HepG2 (cell line): ENCODE results near the gene EFNA2. TPM values are rescaled to one million over a fixed set of nuclear protein-coding genes. Genes with fewer than 3 reads are reported as not detected.
A peak's percentile ranks its signal among the peaks of the same experiment; 100 is the strongest.

Experiments
- ATAC-seq: fragments of 200-7000 bp; cut with Tn5 transposase; 3 replicates; pipeline ENCODE4 v1.9.1; 2020; ENCODE audit warnings: mild to moderate bottlenecking, moderate library complexity
- BruUV-seq: library from RNA; stranded (reverse); fragments of 400-500 nt; replicated peaks from 2 replicates; lab custom pipeline; 2021; lab: Mats Ljungman, UMichigan
- CTCF ChIA-PET: fragments of 300-600 bp; formaldehyde crosslinking; extraction: SDS; loops from one replicate; lab custom pipeline; 2021; ENCODE audit warnings: low total read pairs, inconsistent platforms, low intra/inter-chr PET ratio; lab: Yijun Ruan, JAX
- POLR2A ChIA-PET: fragments of 350-600 bp; sonication (Branson Sonifier 250); formaldehyde crosslinking; loops from one replicate; lab custom pipeline; 2020; ENCODE audit warnings: antibody characterized with exemption, inconsistent platforms; lab: Yijun Ruan, JAX
- DNase-seq: peaks from one replicate; pipeline ENCODE4 v3.0.0-alpha.2; 2015; ENCODE audit warnings: low spot score
- FAIRE-seq: peaks from 3 replicates; lab custom pipeline; 2011; peaks lifted over from hg19 to GRCh38; lab: Jason Lieb, UNC
- H2AFZ ChIP-seq: one replicate; pipeline ENCODE4 v1.6.1; 2011; ENCODE audit warnings: low read length, inconsistent platforms
- H3K27ac ChIP-seq: fragments of 300-600 bp; 3 replicates; pipeline ENCODE4 v1.8.0; 2011; ENCODE audit warnings: mixed run types, mild to moderate bottlenecking, mixed read lengths, low read length, inconsistent platforms; ENCODE audit not compliant: insufficient read depth; ENCODE audit errors: extremely low read length
- H3K27me3 ChIP-seq, 2 experiments: fragments of 200-600 bp in 1 of 2; 2 replicates in 1 of 2; 3 replicates in 1 of 2; pipeline versions ENCODE4 v1.6.0 to v1.8.0; 2011; ENCODE audit warnings: low read length in 2 of 2, mild to moderate bottlenecking in 2 of 2, moderate library complexity in 2 of 2, inconsistent platforms in 1 of 2; ENCODE audit not compliant: insufficient read depth in 2 of 2, control insufficient read depth in 1 of 2
- H3K36me3 ChIP-seq, 2 experiments: fragments of 200-600 bp in 1 of 2; replicated peaks in 1 of 2; 2 replicates in 1 of 2; 3 replicates in 1 of 2; pipeline versions ENCODE4 v1.5.1 to v1.8.0; 2011; ENCODE audit warnings: low read length in 2 of 2, inconsistent platforms in 1 of 2; ENCODE audit not compliant: insufficient read depth in 2 of 2, control insufficient read depth in 1 of 2
- H3K4me1 ChIP-seq: 2 replicates; pipeline ENCODE4 v1.5.1; 2012; ENCODE audit warnings: low read length, inconsistent platforms; ENCODE audit not compliant: insufficient read depth
- H3K4me2 ChIP-seq: 2 replicates; pipeline ENCODE4 v1.6.0; 2011; ENCODE audit warnings: low read depth, low read length, inconsistent platforms
- H3K4me3 ChIP-seq, 3 experiments: fragments of 200-600 bp in 1 of 3; sonication (generic), shearing (Covaris generic) in 1 of 3; replicated peaks in 1 of 3; 2 replicates each; pipeline ENCODE4 v1.5.1; 2011 to 2016; ENCODE audit warnings: low read length in 3 of 3, inconsistent platforms in 2 of 3, low read depth in 2 of 3, mild to moderate bottlenecking in 2 of 3, control low read depth in 1 of 3, mixed read lengths in 1 of 3; ENCODE audit not compliant: insufficient read depth in 1 of 3
- H3K79me2 ChIP-seq: one replicate; pipeline ENCODE4 v1.6.1; 2011; ENCODE audit warnings: low read length, inconsistent platforms; ENCODE audit not compliant: insufficient read depth
- H3K9ac ChIP-seq: 2 replicates; pipeline ENCODE4 v1.6.0; 2011; ENCODE audit warnings: mild to moderate bottlenecking, low read depth, low read length, inconsistent platforms; ENCODE audit not compliant: insufficient read depth
- H3K9me3 ChIP-seq: 2 replicates; pipeline ENCODE4 v1.5.1; 2012; ENCODE audit warnings: mild to moderate bottlenecking, low read length
- H4K20me1 ChIP-seq: 2 replicates; pipeline ENCODE4 v1.6.0; 2011; ENCODE audit warnings: inconsistent platforms, mild to moderate bottlenecking, low read length, moderate library complexity; ENCODE audit not compliant: insufficient read depth
- CC2D1A ChIP-seq: sonication (generic); formaldehyde crosslinking; IDR thresholded peaks from 2 replicates; pipeline ENCODE4 v1.8.1; 2023; ENCODE audit warnings: mild to moderate bottlenecking, missing genetic modification reagents
- CEBPG ChIP-seq: IDR thresholded peaks from 2 replicates; pipeline ENCODE4 v1.6.1; 2016
- FOXA3 ChIP-seq: IDR thresholded peaks from 2 replicates; pipeline ENCODE4 v1.6.1; 2016; ENCODE audit warnings: missing genetic modification reagents, missing compliant biosample characterization
- FOXK1 ChIP-seq: sonication (generic); formaldehyde crosslinking; IDR thresholded peaks from 2 replicates; pipeline ENCODE4 v1.4.0; 2020; ENCODE audit warnings: low read depth, missing genetic modification reagents, borderline replicate concordance
- HNRNPLL ChIP-seq: fragments of 200-400 bp; formaldehyde crosslinking; IDR thresholded peaks from 2 replicates; pipeline ENCODE4 v1.6.1; 2017; ENCODE audit warnings: mild to moderate bottlenecking, low read depth, low read length; ENCODE audit not compliant: poor library complexity, severe bottlenecking
- HNRNPUL1 ChIP-seq: fragments of 200-400 bp; formaldehyde crosslinking; IDR thresholded peaks from 2 replicates; pipeline ENCODE4 v1.6.1; 2017; ENCODE audit warnings: low read depth, mild to moderate bottlenecking, low read length, moderate library complexity
- JARID2 ChIP-seq: sonication (generic); formaldehyde crosslinking; IDR thresholded peaks from 2 replicates; pipeline ENCODE4 v1.8.1; 2023; ENCODE audit warnings: missing genetic modification reagents, inconsistent platforms; ENCODE audit not compliant: insufficient replicate concordance
- MEIS1 ChIP-seq: sonication (generic); formaldehyde crosslinking; IDR thresholded peaks from 2 replicates; pipeline ENCODE4 v1.9.0; 2021; ENCODE audit warnings: mild to moderate bottlenecking, missing genetic modification reagents, moderate library complexity, borderline replicate concordance
- SRF ChIP-seq: IDR thresholded peaks from 2 replicates; pipeline ENCODE4 v1.6.1; 2011; ENCODE audit warnings: mild to moderate bottlenecking, low read depth, low read length, moderate library complexity
- TRIM24 ChIP-seq: sonication (generic); formaldehyde crosslinking; IDR thresholded peaks from 2 replicates; pipeline ENCODE4 v1.8.0; 2022; ENCODE audit warnings: mild to moderate bottlenecking, missing genetic modification reagents
- U2AF1 ChIP-seq: fragments of 200-400 bp; formaldehyde crosslinking; optimal IDR thresholded peaks from 2 replicates; pipeline ENCODE3; 2017; ENCODE audit warnings: mild to moderate bottlenecking, low read depth, low read length
- ZBTB33 ChIP-seq: sonication (generic); formaldehyde crosslinking; IDR thresholded peaks from 2 replicates; pipeline ENCODE4 v1.4.0; 2020; ENCODE audit warnings: missing genetic modification reagents
- ZBTB38 ChIP-seq: sonication (generic); formaldehyde crosslinking; IDR thresholded peaks from 2 replicates; pipeline ENCODE4 v1.5.1; 2020; ENCODE audit warnings: mild to moderate bottlenecking, missing genetic modification reagents
- ZC3H4 ChIP-seq: sonication (generic); formaldehyde crosslinking; IDR thresholded peaks from 2 replicates; pipeline ENCODE4 v1.4.0; 2020; ENCODE audit warnings: missing genetic modification reagents, borderline replicate concordance
- ZFP36 ChIP-seq: fragments of 150-350 bp; IDR thresholded peaks from 2 replicates; pipeline ENCODE4 v1.6.1; 2018; ENCODE audit warnings: borderline replicate concordance, low read length, low read depth; ENCODE audit not compliant: partially characterized antibody
- ZNF101 ChIP-seq: sonication (generic); formaldehyde crosslinking; IDR thresholded peaks from 2 replicates; pipeline ENCODE4 v1.4.0; 2020; ENCODE audit warnings: mild to moderate bottlenecking, low read depth, missing genetic modification reagents, borderline replicate concordance
- ZNF205 ChIP-seq: IDR thresholded peaks from 2 replicates; pipeline ENCODE4 v1.6.1; 2018; ENCODE audit warnings: missing biosample characterization, missing genetic modification reagents
- ZNF7 ChIP-seq: IDR thresholded peaks from 2 replicates; pipeline ENCODE4 v1.6.1; 2016; ENCODE audit warnings: missing biosample characterization, missing genetic modification reagents
- WGBS: methylation state at CpG from one replicate; pipeline ENCODE4 v1.1.6; 2017; ENCODE audit warnings: low lambda C conversion rate; 5-methylcytosine and 5-hydroxymethylcytosine counted together
- in situ Hi-C: cut with HindIII; loops from 2 replicates; pipeline ENCODE4 v1.10.0; 2017; ENCODE audit warnings: low pct_unique_long_range_greater_than_20kb; ENCODE audit not compliant: extremely low pct_ligation_motif_present
- intact Hi-C: fragments of 100-400 bp; cut with micrococcal nuclease; formaldehyde crosslinking; loops from one replicate; pipeline ENCODE4 v1.10.0; 2022; ENCODE audit not compliant: unreplicated experiment
- polyA plus RNA-seq, 8 experiments: library from polyadenylated mRNA; depleted of rRNA in 3 of 8; stranded (reverse) in 7 of 8; unstranded in 1 of 8; fragments of >200 nt; fragmentation: Illumina TruSeq in 4 of 8; extraction: Trizol in 4 of 8; gene quantifications; 2 replicates each; pipeline versions ENCODE4 v1.2.1 to v1.2.3, GENCODE V29; 2011 to 2016; ENCODE audit warnings: low read depth in 4 of 8, missing spikeins in 1 of 8, mixed read lengths in 1 of 8; ENCODE audit not compliant: insufficient read depth in 1 of 8
- total RNA-seq, 5 experiments: library from RNA; depleted of rRNA; stranded (reverse); fragments of >200 nt; fragmentation: Illumina TruSeq; extraction: Trizol; gene quantifications; 2 replicates each; pipeline ENCODE4 v1.2.3, GENCODE V29; 2016; ENCODE audit warnings: low read depth in 1 of 5

Gene EFNA2
- total and polyA plus RNA-seq, 2 of the 13 experiments (the other 11 are each of a cell fraction or from before 2014, with no cell fraction given): 6.0 to 9.9 TPM

- ChIA-PET CTCF (no interaction called here), POLR2A (no interaction called here)
- H3K9me3 ChIP-seq: no peaks in the 10 kb centered on the region
- DNase-seq (no peak), ATAC-seq (no peak), FAIRE-seq (no peak)
- no peak overlapping the region for H3K27ac ChIP-seq
- H2AFZ ChIP-seq: no peak overlapping the region
- peaks cover 0 to 2% of the 10 kb centered on the region in 2 experiments; a peak in 2 of 5 replicates for H3K36me3 ChIP-seq
- no peaks in the 10 kb centered on the region for H4K20me1 ChIP-seq
- 99% methylated on average over 12 of the region's 14 CpGs for WGBS
- H3K79me2 ChIP-seq: peaks cover 21% of the 10 kb centered on the region
- H3K27me3 ChIP-seq: no peaks in the 10 kb centered on the region
- TF ChIP-seq ZC3H4 (CRISPR knock-in tag) (no peak), FOXA3 (CRISPR knock-in tag) (no peak), ZNF101 (CRISPR knock-in tag) (no peak), MEIS1 (no peak), ZFP36 (peak; percentile 89), ZNF7 (no peak), CC2D1A (CRISPR knock-in tag) (no peak)
- BruUV-seq: no TSS peak
- peaks cover 33% of the 10 kb centered on the region for H3K4me1 ChIP-seq
- in situ Hi-C loops (no loop called here), intact Hi-C loops (no loop called here)
- no peak overlapping the region for H3K4me3 ChIP-seq
- H3K4me2 ChIP-seq: no peak overlapping the region
- no peak overlapping the region for H3K9ac ChIP-seq
Observed at GRCh38 chr19:1294688-1295087, 9.0 kb downstream of the EFNA2 start.

- BruUV-seq: no TSS peak
- Histone ChIP-seq H3K4me3 (no peak overlapping the region), H3K9me3 (no peaks in the 10 kb centered on the region), H3K4me2 (no peak overlapping the region), H3K27me3 (no peaks in the 10 kb centered on the region), H3K79me2 (peaks cover 14% of the 10 kb centered on the region), H4K20me1 (no peaks in the 10 kb centered on the region), H3K4me1 (peaks cover 26% of the 10 kb centered on the region), H2AFZ (no peak overlapping the region), H3K9ac (no peak overlapping the region), H3K36me3 (peaks cover 0 to 2% of the 10 kb centered on the region in 2 experiments; a peak in 2 of 5 replicates), H3K27ac (no peak overlapping the region)
- POLR2A ChIA-PET: no interaction called here
- in situ Hi-C loops: no loop called here
- CTCF ChIA-PET: no interaction called here
- DNase-seq (no peak), FAIRE-seq (no peak), ATAC-seq (no peak)
- intact Hi-C loops: no loop called here
- WGBS: 94% methylated on average over 70 of the region's 82 CpGs
- no peak for TF ChIP-seq U2AF1
- TF ChIP-seq ZBTB33 (CRISPR knock-in tag): no peak
- TF ChIP-seq JARID2 (CRISPR knock-in tag): no peak
- TF ChIP-seq TRIM24 (CRISPR knock-in tag): no peak
- no peak for TF ChIP-seq FOXK1 (CRISPR knock-in tag)
- TF ChIP-seq ZNF205: no peak
- no peak for TF ChIP-seq SRF
- no peak for TF ChIP-seq HNRNPUL1
- no peak for TF ChIP-seq CEBPG (CRISPR knock-in tag)
- peak; percentile 3 for TF ChIP-seq HNRNPLL
- 0 out of 2 replicates have a peak, but pooled peaks have one; percentile 42 for TF ChIP-seq ZBTB38 (CRISPR knock-in tag)
Observed at GRCh38 chr19:1295169-1296012, 9.7 kb downstream of the EFNA2 start.
